ENCODE results near the gene HNF1B. TPM values are rescaled to one million over a fixed set of nuclear protein-coding genes. Genes with fewer than 3 reads are reported as not detected.
A peak's percentile ranks its signal among the peaks of the same experiment; 100 is the strongest.

Gene HNF1B
- total RNA-seq, 1 donor from 2014 or later: not detected

GRCh38 chr17:37741341-37742115 is 3.3 kb downstream of the HNF1B start:
- H3K36me3 ChIP-seq (ENCODE audit: control insufficient read depth, insufficient read depth, low read length): no peaks in the 10 kb centered on the region
- TF ChIP-seq, protein P1, sequence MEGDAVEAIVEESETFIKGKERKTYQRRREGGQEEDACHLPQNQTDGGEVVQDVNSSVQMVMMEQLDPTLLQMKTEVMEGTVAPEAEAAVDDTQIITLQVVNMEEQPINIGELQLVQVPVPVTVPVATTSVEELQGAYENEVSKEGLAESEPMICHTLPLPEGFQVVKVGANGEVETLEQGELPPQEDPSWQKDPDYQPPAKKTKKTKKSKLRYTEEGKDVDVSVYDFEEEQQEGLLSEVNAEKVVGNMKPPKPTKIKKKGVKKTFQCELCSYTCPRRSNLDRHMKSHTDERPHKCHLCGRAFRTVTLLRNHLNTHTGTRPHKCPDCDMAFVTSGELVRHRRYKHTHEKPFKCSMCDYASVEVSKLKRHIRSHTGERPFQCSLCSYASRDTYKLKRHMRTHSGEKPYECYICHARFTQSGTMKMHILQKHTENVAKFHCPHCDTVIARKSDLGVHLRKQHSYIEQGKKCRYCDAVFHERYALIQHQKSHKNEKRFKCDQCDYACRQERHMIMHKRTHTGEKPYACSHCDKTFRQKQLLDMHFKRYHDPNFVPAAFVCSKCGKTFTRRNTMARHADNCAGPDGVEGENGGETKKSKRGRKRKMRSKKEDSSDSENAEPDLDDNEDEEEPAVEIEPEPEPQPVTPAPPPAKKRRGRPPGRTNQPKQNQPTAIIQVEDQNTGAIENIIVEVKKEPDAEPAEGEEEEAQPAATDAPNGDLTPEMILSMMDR (IDR thresholded peaks at IDR 0.05; ENCODE audit: insufficient read depth, low read length, severe bottlenecking): no peak
- H3K27me3 ChIP-seq (ENCODE audit: control insufficient read depth, insufficient read depth, low read length): peaks cover 43% of the 10 kb centered on the region
- DNase-seq (ENCODE audit: low read depth): no peak
- H3K4me3 ChIP-seq (ENCODE audit: low read depth, low read length): peak overlapping the region; percentile 15
- no peak for FAIRE-seq

DNA sequence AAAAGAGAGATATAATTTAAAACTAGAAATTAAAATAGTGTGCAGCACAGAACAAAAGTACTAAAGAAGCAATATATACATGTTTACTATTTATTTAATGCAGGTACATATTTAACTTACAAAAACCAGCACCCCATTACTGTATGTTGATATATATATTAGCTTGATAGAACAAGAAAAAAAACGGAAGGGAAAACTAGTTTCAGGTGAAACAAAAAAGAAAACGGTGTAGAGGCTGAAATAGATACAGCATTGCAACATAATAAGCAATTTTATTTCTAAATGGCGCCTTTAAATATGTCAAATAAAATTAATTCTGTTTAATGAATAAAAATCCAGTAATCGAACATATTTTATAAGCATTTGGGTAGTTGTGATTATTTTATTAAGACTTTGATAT is 3.9 kb downstream of the HNF1B start:
- Histone ChIP-seq H3K27me3 (ENCODE audit: control insufficient read depth, insufficient read depth, low read length) (peaks cover 39% of the 10 kb centered on the region), H3K36me3 (ENCODE audit: control insufficient read depth, insufficient read depth, low read length) (no peaks in the 10 kb centered on the region), H3K4me3 (ENCODE audit: low read depth, low read length) (no peak overlapping the region)
- TF ChIP-seq, protein P1 (IDR thresholded peaks at IDR 0.05; ENCODE audit: insufficient read depth, low read length, severe bottlenecking): no peak
- DNase-seq (ENCODE audit: low read depth) (no peak), FAIRE-seq (no peak)

GRCh38 chr17:37737971-37738370 is 6.9 kb downstream of the HNF1B start:
- no peak overlapping the region for H3K4me3 ChIP-seq (ENCODE audit: low read depth, low read length)
- H3K36me3 ChIP-seq (ENCODE audit: control insufficient read depth, insufficient read depth, low read length): no peaks in the 10 kb centered on the region
- FAIRE-seq (no peak), DNase-seq (ENCODE audit: low read depth) (no peak)
- H3K27me3 ChIP-seq (ENCODE audit: control insufficient read depth, insufficient read depth, low read length): peaks cover 18% of the 10 kb centered on the region
- TF ChIP-seq, protein P1 (IDR thresholded peaks at IDR 0.05; ENCODE audit: insufficient read depth, low read length, severe bottlenecking): no peak

DNA sequence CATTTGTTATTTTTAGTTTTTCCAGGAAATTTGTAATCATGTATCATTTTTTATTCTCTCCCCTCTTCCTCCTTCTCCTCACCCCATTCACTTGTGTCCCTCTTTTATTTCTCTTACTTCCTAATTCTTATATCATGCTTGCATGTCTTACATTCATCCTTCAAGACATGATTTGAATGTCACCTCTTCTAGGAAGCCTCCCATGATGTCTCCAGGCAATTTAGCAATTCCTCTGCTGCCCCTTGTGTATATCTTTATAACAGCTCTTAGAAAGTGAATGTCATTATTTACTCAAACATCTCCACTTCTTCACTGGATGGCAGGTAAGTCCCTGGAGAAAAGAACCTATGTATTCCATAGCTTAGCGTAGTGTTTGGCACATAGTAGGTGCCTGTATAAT is 7.8 kb downstream of the HNF1B start:
- peaks cover 12% of the 10 kb centered on the region for H3K27me3 ChIP-seq (ENCODE audit: control insufficient read depth, insufficient read depth, low read length)
- no peak for DNase-seq (ENCODE audit: low read depth)
- no peak for FAIRE-seq
- H3K36me3 ChIP-seq (ENCODE audit: control insufficient read depth, insufficient read depth, low read length): no peaks in the 10 kb centered on the region
- H3K4me3 ChIP-seq (ENCODE audit: low read depth, low read length): no peak overlapping the region
- TF ChIP-seq, protein P1 (IDR thresholded peaks at IDR 0.05; ENCODE audit: insufficient read depth, low read length, severe bottlenecking): no peak

GRCh38 chr17:37736428-37736827 is 8.4 kb downstream of the HNF1B start:
- TF ChIP-seq, protein P1 (IDR thresholded peaks at IDR 0.05; ENCODE audit: insufficient read depth, low read length, severe bottlenecking): no peak
- DNase-seq (ENCODE audit: low read depth) (no peak), FAIRE-seq (no peak)
- Histone ChIP-seq H3K4me3 (ENCODE audit: low read depth, low read length) (no peak overlapping the region), H3K27me3 (ENCODE audit: control insufficient read depth, insufficient read depth, low read length) (peaks cover 7% of the 10 kb centered on the region), H3K36me3 (ENCODE audit: control insufficient read depth, insufficient read depth, low read length) (no peaks in the 10 kb centered on the region)

DNA sequence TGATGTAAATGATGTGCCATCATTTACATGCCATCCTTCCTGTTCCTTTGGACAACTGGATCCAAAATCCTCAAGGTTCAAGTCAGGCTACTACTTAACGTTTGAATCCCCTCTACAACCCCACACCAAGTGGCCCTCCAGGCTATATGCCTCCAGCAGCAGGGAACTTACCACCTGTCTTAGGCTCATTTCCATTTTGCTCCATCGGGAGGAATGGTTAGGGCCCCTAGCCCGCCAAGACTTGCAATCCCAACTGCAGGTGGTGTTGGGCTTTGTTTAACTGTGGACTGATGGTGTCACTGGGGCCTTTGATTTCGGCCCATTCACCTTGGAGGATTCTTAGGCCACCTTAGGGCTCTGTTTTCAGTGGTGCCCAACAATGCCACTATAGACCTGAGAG is 9.7 kb downstream of the HNF1B start:
- FAIRE-seq: no peak

More for the DNA sequence above, 9.7 kb downstream of the HNF1B start:
- H3K27me3 ChIP-seq (ENCODE audit: control insufficient read depth, insufficient read depth, low read length): peaks cover 7% of the 10 kb centered on the region
- TF ChIP-seq, protein P1 (IDR thresholded peaks at IDR 0.05; ENCODE audit: insufficient read depth, low read length, severe bottlenecking): no peak
- H3K36me3 ChIP-seq (ENCODE audit: control insufficient read depth, insufficient read depth, low read length): no peaks in the 10 kb centered on the region
- no peak overlapping the region for H3K4me3 ChIP-seq (ENCODE audit: low read depth, low read length)
- DNase-seq (ENCODE audit: low read depth): no peak
